ENCODE measurements around the gene LCTL. TPM values are rescaled to one million over a fixed set of nuclear protein-coding genes. Genes with fewer than 3 reads are reported as not detected.

Gene LCTL
- total RNA-seq, 3 donors from 2014 or later: not detected

GRCh38 chr15:66601521-66601920 lies 35.7 kb upstream of the LCTL start:
- TF ChIP-seq CTCF (IDR thresholded peaks at IDR 0.05): no peak
- Histone ChIP-seq H3K9me3 (no peaks in the 10 kb centered on the region), H3K4me1 (ENCODE audit: low read depth) (no peaks in the 10 kb centered on the region), H3K4me3 (no peak overlapping the region), H3K36me3 (ENCODE audit: low read depth) (no peaks in the 10 kb centered on the region)
- intact Hi-C loops (cut with DNase I, micrococcal nuclease): loop anchor here (5.0 to 10.0 kb wide), 2 partner anchors 251 to 263 kb away; no protein-coding TSS in a partner anchor
- no peak for ATAC-seq
- DNase-seq: no peak

- Histone ChIP-seq H3K4me1 (ENCODE audit: low read depth) (no peaks in the 10 kb centered on the region), H3K4me3 (no peak overlapping the region), H3K36me3 (ENCODE audit: low read depth) (no peaks in the 10 kb centered on the region), H3K9me3 (no peaks in the 10 kb centered on the region)
- DNase-seq: no peak
- ATAC-seq: no peak
- intact Hi-C loops (cut with DNase I, micrococcal nuclease): loop anchor here (5.0 to 10.0 kb wide), 2 partner anchors 252 to 265 kb away; no protein-coding TSS in a partner anchor
- TF ChIP-seq CTCF (IDR thresholded peaks at IDR 0.05): no peak
Observed at GRCh38 chr15:66600240-66600627, 34.4 kb upstream of the LCTL start.

- H3K36me3 ChIP-seq (ENCODE audit: low read depth): no peaks in the 10 kb centered on the region
- H3K4me1 ChIP-seq (ENCODE audit: low read depth): no peaks in the 10 kb centered on the region
- H3K4me3 ChIP-seq: no peak overlapping the region
- ATAC-seq (no peak), DNase-seq (no peak)
- TF ChIP-seq CTCF (IDR thresholded peaks at IDR 0.05): no peak
- no peaks in the 10 kb centered on the region for H3K9me3 ChIP-seq
- intact Hi-C loops (cut with DNase I, micrococcal nuclease): loop anchor here (5.0 to 10.0 kb wide), 2 partner anchors 253 to 265 kb away; no protein-coding TSS in a partner anchor
Observed at GRCh38 chr15:66599536-66600239, 33.9 kb upstream of the LCTL start.

- Histone ChIP-seq H3K4me1 (ENCODE audit: low read depth) (no peaks in the 10 kb centered on the region), H3K9me3 (no peaks in the 10 kb centered on the region), H3K4me3 (no peak overlapping the region), H3K36me3 (ENCODE audit: low read depth) (no peaks in the 10 kb centered on the region)
- DNase-seq: no peak
- no peak for ATAC-seq
- intact Hi-C loops (cut with DNase I, micrococcal nuclease): no loop called here
- TF ChIP-seq CTCF (IDR thresholded peaks at IDR 0.05): no peak
Observed at GRCh38 chr15:66598095-66598815, 32.5 kb upstream of the LCTL start.

- Histone ChIP-seq H3K36me3 (ENCODE audit: low read depth) (no peaks in the 10 kb centered on the region), H3K9me3 (no peaks in the 10 kb centered on the region), H3K4me1 (ENCODE audit: low read depth) (no peaks in the 10 kb centered on the region), H3K4me3 (no peak overlapping the region)
- no peak for ATAC-seq
- intact Hi-C loops (cut with DNase I, micrococcal nuclease): no loop called here
- DNase-seq: no peak
- TF ChIP-seq CTCF (IDR thresholded peaks at IDR 0.05): no peak
Observed at GRCh38 chr15:66595931-66596545, 30.2 kb upstream of the LCTL start.
